K562 (cell line): Measurements from ENCODE around the gene OR10H5. TPM values are rescaled to one million over a fixed set of nuclear protein-coding genes. Genes with fewer than 3 reads are reported as not detected.

Experiments
- BRD9 ChIP-seq: fragments of 450-650 bp; IDR thresholded peaks from 2 replicates; pipeline ENCODE4 v1.6.1; 2018; ENCODE audit warnings: low read depth; ENCODE audit not compliant: partially characterized antibody
- IFI16 ChIP-seq: fragments of 250-450 bp; sonication (Bioruptor Pico); IDR thresholded peaks from 2 replicates; pipeline ENCODE4 v2.1.2; 2022; ENCODE audit warnings: mild to moderate bottlenecking, inconsistent platforms
- KLF6 ChIP-seq: fragments of 250-450 bp; sonication (Bioruptor Pico); IDR thresholded peaks from 2 replicates; pipeline ENCODE4 v1.4.0; 2020; ENCODE audit warnings: mild to moderate bottlenecking, moderate library complexity, borderline replicate concordance
- MAFF ChIP-seq: IDR thresholded peaks from 2 replicates; pipeline ENCODE4 v1.6.1; 2012; ENCODE audit warnings: low read length, improper control_type of control experiment
- NONO ChIP-seq, 2 experiments: fragments of 200-400 bp in 1 of 2; fragments of 450-650 bp in 1 of 2; formaldehyde crosslinking in 1 of 2; IDR thresholded peaks; 2 replicates each; pipeline ENCODE4 v1.6.1; 2017; ENCODE audit warnings: low read depth in 2 of 2, mild to moderate bottlenecking in 2 of 2, moderate library complexity in 2 of 2, low read length in 1 of 2
- SNRNP70 ChIP-seq: fragments of 200-400 bp; formaldehyde crosslinking; optimal IDR thresholded peaks from 2 replicates; pipeline ENCODE3; 2017; ENCODE audit warnings: low read depth, low read length
- ZNF174 ChIP-seq: fragments of 250-450 bp; sonication (Bioruptor Pico); IDR thresholded peaks from 2 replicates; pipeline ENCODE4 v1.4.0; 2020; ENCODE audit warnings: mild to moderate bottlenecking
- ZNF23 ChIP-seq: fragments of 250-450 bp; sonication (Bioruptor Pico); IDR thresholded peaks from 2 replicates; pipeline ENCODE4 v1.4.0; 2020; ENCODE audit warnings: mild to moderate bottlenecking
- polyA plus RNA-seq, 8 experiments: library from polyadenylated mRNA; depleted of rRNA in 4 of 8; stranded (reverse) in 5 of 8; unstranded in 3 of 8; fragments of >200 nt; fragmentation: Nextera tagmentation in 2 of 8; fragmentation: Illumina TruSeq in 1 of 8; extraction: Ambion mirVana in 2 of 8; extraction: Trizol in 1 of 8; gene quantifications; 2 replicates each; pipeline versions ENCODE4 v1.2.1 to v1.2.3, GENCODE V29; 2011 to 2014; ENCODE audit warnings: inconsistent platforms in 1 of 8, missing spikeins in 1 of 8
- total RNA-seq, 7 experiments: library from RNA; depleted of rRNA in 6 of 7; stranded (reverse); fragments of >200 nt in 6 of 7; fragmentation: Illumina TruSeq in 2 of 7; extraction: Trizol in 2 of 7; gene quantifications; 2 replicates each; pipeline versions ENCODE4 v1.2.1 to v1.2.3, GENCODE V29; 2011 to 2021; ENCODE audit warnings: low replicate concordance in 1 of 7
- TF ChIP-seq, protein P1 (sequence below): fragments of 450-650 bp; formaldehyde crosslinking; IDR thresholded peaks from 2 replicates; pipeline ENCODE4 v1.4.0; 2022; ENCODE audit warnings: missing genetic modification characterization
- TF ChIP-seq, protein P2 (sequence below): fragments of 450-650 bp; IDR thresholded peaks from 2 replicates; pipeline ENCODE4 v1.6.1; 2016; ENCODE audit warnings: mild to moderate bottlenecking, moderate library complexity
- TF ChIP-seq, protein P3 (sequence below): fragments of 450-650 bp; IDR thresholded peaks from 2 replicates; pipeline ENCODE4 v1.6.1; 2016; ENCODE audit warnings: low read depth, mild to moderate bottlenecking, moderate library complexity

OR10H5 gene
- total and polyA plus RNA-seq, 9 of the 15 experiments (the other 6 are each of a cell fraction or from before 2014, with no cell fraction given) = not detected

DNA sequence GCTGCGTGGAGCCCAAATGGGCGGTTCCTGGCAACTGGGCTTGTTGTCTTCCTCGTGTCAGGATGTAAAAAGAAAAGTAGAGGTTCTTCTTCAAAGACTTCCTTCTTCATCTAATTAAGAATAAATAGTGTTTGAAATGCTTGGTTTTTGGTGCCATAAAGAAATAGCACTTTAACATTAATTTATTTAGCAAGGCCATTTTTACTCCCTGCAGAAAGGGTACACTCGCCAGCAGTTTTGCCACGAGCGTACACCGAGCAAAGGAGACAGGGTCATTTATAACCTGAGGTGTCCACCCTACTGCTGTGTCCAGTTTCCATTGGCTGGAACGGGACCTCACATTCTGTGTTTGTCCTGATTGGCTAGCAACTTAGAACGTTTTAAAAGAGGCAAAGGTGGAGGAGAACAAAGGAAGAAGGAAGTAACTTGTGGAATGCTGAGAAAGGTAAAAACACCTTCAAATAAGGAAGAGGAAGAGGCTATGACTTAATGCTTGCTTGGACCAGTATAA is 49.8 kb downstream of the OR10H5 start (continued):
- TF ChIP-seq ZNF23 = no peak
- no peak for TF ChIP-seq BRD9
- no peak for TF ChIP-seq IFI16 (CRISPR knock-in tag)
- TF ChIP-seq SNRNP70 = no peak
- TF ChIP-seq, protein P1, sequence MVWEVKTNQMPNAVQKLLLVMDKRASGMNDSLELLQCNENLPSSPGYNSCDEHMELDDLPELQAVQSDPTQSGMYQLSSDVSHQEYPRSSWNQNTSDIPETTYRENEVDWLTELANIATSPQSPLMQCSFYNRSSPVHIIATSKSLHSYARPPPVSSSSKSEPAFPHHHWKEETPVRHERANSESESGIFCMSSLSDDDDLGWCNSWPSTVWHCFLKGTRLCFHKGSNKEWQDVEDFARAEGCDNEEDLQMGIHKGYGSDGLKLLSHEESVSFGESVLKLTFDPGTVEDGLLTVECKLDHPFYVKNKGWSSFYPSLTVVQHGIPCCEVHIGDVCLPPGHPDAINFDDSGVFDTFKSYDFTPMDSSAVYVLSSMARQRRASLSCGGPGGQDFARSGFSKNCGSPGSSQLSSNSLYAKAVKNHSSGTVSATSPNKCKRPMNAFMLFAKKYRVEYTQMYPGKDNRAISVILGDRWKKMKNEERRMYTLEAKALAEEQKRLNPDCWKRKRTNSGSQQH (CRISPR knock-in tag) = no peak
- TF ChIP-seq KLF6 (CRISPR knock-in tag) = 0 out of 2 replicates have a peak, but pooled peaks have one; percentile 48
- no peak for TF ChIP-seq ZNF174
- no peak for TF ChIP-seq MAFF
- TF ChIP-seq, protein P2, sequence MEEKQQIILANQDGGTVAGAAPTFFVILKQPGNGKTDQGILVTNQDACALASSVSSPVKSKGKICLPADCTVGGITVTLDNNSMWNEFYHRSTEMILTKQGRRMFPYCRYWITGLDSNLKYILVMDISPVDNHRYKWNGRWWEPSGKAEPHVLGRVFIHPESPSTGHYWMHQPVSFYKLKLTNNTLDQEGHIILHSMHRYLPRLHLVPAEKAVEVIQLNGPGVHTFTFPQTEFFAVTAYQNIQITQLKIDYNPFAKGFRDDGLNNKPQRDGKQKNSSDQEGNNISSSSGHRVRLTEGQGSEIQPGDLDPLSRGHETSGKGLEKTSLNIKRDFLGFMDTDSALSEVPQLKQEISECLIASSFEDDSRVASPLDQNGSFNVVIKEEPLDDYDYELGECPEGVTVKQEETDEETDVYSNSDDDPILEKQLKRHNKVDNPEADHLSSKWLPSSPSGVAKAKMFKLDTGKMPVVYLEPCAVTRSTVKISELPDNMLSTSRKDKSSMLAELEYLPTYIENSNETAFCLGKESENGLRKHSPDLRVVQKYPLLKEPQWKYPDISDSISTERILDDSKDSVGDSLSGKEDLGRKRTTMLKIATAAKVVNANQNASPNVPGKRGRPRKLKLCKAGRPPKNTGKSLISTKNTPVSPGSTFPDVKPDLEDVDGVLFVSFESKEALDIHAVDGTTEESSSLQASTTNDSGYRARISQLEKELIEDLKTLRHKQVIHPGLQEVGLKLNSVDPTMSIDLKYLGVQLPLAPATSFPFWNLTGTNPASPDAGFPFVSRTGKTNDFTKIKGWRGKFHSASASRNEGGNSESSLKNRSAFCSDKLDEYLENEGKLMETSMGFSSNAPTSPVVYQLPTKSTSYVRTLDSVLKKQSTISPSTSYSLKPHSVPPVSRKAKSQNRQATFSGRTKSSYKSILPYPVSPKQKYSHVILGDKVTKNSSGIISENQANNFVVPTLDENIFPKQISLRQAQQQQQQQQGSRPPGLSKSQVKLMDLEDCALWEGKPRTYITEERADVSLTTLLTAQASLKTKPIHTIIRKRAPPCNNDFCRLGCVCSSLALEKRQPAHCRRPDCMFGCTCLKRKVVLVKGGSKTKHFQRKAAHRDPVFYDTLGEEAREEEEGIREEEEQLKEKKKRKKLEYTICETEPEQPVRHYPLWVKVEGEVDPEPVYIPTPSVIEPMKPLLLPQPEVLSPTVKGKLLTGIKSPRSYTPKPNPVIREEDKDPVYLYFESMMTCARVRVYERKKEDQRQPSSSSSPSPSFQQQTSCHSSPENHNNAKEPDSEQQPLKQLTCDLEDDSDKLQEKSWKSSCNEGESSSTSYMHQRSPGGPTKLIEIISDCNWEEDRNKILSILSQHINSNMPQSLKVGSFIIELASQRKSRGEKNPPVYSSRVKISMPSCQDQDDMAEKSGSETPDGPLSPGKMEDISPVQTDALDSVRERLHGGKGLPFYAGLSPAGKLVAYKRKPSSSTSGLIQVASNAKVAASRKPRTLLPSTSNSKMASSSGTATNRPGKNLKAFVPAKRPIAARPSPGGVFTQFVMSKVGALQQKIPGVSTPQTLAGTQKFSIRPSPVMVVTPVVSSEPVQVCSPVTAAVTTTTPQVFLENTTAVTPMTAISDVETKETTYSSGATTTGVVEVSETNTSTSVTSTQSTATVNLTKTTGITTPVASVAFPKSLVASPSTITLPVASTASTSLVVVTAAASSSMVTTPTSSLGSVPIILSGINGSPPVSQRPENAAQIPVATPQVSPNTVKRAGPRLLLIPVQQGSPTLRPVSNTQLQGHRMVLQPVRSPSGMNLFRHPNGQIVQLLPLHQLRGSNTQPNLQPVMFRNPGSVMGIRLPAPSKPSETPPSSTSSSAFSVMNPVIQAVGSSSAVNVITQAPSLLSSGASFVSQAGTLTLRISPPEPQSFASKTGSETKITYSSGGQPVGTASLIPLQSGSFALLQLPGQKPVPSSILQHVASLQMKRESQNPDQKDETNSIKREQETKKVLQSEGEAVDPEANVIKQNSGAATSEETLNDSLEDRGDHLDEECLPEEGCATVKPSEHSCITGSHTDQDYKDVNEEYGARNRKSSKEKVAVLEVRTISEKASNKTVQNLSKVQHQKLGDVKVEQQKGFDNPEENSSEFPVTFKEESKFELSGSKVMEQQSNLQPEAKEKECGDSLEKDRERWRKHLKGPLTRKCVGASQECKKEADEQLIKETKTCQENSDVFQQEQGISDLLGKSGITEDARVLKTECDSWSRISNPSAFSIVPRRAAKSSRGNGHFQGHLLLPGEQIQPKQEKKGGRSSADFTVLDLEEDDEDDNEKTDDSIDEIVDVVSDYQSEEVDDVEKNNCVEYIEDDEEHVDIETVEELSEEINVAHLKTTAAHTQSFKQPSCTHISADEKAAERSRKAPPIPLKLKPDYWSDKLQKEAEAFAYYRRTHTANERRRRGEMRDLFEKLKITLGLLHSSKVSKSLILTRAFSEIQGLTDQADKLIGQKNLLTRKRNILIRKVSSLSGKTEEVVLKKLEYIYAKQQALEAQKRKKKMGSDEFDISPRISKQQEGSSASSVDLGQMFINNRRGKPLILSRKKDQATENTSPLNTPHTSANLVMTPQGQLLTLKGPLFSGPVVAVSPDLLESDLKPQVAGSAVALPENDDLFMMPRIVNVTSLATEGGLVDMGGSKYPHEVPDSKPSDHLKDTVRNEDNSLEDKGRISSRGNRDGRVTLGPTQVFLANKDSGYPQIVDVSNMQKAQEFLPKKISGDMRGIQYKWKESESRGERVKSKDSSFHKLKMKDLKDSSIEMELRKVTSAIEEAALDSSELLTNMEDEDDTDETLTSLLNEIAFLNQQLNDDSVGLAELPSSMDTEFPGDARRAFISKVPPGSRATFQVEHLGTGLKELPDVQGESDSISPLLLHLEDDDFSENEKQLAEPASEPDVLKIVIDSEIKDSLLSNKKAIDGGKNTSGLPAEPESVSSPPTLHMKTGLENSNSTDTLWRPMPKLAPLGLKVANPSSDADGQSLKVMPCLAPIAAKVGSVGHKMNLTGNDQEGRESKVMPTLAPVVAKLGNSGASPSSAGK = peak; percentile 79
- TF ChIP-seq NONO (IDR thresholded peaks at IDR 0.05; ENCODE audit: low read depth in 2 of 2, low read length in 1 of 2) = 0 out of 4 replicates have a peak, but pooled peaks of 1 of the 2 experiments have one; percentile 4
- TF ChIP-seq, protein P3, sequence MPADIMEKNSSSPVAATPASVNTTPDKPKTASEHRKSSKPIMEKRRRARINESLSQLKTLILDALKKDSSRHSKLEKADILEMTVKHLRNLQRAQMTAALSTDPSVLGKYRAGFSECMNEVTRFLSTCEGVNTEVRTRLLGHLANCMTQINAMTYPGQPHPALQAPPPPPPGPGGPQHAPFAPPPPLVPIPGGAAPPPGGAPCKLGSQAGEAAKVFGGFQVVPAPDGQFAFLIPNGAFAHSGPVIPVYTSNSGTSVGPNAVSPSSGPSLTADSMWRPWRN = peak; percentile 50; the same call in 1 of the 2 replicates
